ENCODE data around the gene ZDHHC11. TPM values are rescaled to one million over a fixed set of nuclear protein-coding genes. Genes with fewer than 3 reads are reported as not detected.
A peak's percentile ranks its signal among the peaks of the same experiment; 100 is the strongest.
"Not testable (repeated sequence)": the region's sequence is repeated elsewhere in the genome, so short reads cannot be mapped to it uniquely, and the experiment has no call there.

Gene ZDHHC11
- total RNA-seq, 1 donor from 2014 or later = 23.2 TPM

DNA sequence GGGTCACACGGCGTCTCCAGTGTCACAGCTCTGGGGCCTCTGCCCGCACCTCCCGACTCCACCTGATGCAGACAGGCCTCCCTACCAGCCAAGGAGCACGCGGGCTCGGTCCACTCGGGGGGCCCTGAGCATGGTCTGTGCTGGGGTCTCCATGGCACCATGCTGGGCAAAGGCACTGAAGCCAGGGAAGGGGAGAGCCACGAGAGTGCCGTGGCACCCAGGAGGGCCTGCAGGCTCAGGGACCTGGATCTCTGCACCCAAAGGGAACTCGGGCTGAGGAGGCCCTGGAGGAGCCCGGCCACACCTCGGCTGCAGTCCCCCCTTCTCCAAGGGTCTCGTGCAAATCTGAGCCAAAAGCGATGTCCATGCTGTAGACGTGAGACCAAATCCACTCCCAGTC lies 6.4 kb downstream of the ZDHHC11 start:
- DNase-seq (ENCODE audit: low spot score) = not testable (repeated sequence)

DNA sequence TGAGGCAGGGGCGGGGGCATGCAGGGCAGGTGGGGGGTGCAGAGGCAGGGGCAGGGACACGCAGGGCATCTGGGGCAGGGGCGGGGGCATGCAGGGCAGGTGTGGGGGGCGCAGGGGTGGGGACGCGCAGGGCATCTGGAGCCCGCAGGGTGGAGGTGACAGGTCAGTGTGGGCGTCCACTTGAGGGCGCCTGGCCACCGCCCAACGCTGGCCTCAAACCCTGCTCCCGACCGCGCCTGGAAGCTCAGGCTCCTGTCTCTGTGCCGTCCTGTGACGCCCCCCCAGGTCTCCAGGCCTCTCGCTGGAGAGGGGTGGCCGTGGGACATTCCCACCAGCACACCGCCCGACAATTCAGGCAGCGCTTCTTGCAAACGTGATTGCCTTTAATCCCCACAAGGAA lies 6.9 kb downstream of the ZDHHC11 start:
- not testable (repeated sequence) for DNase-seq (ENCODE audit: low spot score)

GRCh38 chr5:843371-843770 lies 7.4 kb downstream of the ZDHHC11 start:
- not testable (repeated sequence) for DNase-seq (ENCODE audit: low spot score)

DNA sequence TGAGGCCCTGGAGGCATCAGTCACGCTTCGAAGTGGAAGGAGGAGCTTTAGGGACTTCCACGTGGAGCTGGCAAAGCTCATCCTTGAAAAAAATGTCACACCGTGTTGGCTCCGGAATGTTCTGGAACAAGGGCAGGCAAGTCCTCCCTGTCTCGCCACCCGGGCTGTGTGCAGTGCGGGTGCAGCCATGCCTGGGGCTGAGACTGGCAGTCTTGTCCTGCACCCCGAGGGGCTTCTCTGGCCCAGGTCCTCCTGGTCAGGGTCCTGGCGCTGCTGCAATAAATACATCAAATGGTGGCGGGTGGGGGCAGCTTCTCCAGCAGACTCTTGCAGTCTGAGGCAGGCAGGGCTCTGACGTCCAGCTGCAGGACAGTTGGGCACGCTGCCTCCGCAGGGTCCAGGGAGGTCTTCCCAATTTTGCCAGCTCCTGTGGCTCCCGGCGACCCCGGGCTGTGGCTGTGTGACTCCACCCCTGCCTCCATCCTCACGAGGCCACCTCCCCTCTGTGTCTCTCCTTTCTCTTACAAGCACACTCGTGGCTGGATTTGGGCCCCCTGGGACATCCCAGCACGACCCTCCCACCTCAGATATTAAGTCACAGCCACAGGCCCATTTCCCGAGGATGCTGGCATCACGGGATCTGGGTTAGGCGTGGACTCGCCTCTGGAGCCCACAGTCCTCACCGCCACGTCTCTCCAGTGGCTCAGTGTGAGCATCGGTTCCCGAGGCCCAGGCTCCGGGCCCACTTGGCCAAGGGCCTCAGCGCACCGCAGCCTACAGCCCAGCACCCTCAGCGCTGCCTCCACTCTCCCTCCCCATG lies 8.2 kb downstream of the ZDHHC11 start:
- not testable (repeated sequence) for DNase-seq (ENCODE audit: low spot score)

DNA sequence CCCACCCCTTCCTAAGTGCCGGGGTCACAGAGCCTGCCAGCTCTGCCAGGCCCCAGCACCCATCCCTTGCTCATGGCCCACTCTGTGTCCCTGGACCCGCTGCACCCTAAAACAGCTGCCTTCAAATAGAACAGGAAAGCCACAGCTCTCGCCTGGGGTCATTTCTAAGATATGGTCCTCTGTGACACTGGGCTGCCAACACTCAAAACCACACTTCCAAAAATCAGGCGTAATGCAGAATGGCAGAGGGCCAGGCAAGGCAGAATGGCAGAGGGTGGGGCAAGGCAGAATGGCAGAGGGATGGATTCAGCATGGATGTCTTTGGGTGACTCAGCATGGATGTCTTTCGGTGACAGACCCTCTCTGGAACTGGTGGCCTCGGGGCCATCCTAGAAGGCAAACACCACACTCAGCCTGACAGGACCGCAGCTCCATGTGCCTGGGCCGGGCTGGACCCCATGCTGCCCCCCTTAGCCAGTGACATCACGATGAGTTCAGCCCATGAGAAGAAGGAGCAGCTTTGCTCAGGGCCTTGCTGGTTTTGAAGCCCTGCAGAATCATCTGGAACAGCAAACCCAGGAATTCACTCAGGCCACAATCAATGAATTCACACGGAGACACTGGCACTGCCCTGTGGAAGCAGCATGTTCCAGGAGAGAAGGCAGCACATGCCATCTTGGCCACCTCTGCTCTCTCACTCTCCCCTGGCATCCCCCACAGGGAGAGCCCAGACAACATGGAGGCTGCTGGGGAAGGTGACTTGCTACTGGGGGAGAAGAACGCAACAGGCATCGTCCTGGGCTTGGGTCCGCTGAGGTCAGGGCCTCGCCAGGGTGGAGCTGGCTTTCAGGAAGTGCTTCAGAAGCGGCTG lies 9.0 kb downstream of the ZDHHC11 start:
- not testable (repeated sequence) for DNase-seq (ENCODE audit: low spot score)

GRCh38 chr5:840974-841435 lies 9.8 kb downstream of the ZDHHC11 start:
- DNase-seq (ENCODE audit: low spot score) = not testable (repeated sequence)

DNA sequence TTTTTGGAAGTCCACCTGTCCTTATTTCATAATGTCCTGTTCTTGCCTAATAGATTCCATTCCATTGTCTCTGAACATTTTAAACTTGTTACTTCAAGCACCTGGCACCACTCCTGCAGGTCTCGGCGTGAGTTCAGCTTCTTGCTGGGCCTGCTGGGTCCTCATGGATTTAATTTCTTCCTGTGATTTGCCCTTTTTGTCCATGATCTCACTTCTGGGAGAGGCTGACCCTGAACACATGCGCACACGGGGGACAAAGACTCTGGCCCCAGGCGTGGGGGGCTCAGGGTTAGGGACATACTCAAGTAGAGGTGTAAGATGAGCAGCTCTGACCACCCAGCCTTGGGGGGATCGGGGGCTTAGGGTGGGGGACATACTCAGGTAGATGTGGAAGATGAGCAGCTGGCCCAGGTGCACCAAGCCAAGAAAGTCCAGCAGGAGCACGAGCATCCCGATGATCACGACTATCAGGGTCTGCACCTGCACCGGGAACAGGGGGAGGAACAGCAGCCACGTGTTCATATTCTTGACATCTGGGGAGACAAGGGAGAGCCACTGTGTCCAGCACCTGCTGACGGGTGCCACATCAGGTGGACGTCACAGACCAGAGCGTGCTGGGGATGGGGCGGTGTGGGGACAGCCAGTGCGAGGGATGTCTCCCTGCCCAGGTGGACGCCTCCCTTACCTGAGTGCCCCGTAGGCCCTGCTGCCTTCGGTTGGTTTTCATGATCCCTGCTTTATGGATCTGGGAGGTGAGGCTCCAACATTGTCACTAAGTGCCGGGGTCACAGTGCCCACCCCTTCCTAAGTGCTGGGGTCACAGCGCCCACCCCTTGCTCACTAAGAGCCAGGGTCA lies 10.4 kb downstream of the ZDHHC11 start:
- not testable (repeated sequence) for DNase-seq (ENCODE audit: low spot score)

DNA sequence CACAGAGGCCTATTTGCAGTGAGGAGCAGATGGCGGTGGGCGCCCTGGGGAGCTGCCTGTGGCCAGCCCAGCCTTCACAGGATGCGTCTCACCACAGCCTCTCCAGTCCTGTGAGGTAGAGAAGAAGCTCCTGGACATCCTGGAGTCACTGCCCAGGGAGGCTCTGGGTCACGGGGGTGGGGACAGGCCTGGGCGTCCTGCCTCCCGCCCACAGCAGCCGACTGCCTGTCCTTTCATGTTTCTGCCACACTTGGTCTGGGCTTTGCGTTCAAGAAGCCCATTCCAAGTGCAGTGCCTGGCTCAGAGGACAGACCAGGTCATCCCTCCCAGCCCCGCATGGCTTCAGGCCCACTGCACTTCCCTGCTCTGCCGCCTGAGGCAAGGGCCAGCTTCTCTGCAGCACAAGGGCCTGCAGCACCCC lies 12.3 kb downstream of the ZDHHC11 start:
- not testable (repeated sequence) for DNase-seq (ENCODE audit: low spot score)

DNA sequence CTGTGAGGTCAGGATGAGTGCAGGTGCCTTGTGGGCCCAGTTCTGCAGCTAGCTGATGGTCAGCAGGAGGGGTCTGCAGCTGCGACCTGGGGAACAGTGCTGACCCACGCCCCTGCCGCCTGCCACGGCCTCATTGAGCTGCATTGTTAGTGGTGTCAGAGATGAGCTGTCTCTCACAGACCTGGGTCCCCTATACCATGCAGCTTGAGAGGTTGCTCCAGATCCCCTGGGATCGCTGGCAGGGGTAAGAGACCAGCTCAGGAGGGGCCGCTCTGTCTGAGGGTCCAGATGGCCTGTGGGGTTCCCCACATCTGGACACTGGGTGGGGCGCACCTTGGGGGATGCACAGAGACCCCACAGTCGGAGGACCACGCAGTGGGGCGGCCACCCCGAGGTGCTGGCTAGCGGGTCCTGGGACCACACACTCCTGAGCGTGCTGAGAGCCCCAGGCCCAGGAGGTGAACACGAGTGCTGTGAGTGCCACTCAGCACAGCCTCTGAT lies 13.1 kb downstream of the ZDHHC11 start:
- DNase-seq (ENCODE audit: low spot score) = not testable (repeated sequence)

DNA sequence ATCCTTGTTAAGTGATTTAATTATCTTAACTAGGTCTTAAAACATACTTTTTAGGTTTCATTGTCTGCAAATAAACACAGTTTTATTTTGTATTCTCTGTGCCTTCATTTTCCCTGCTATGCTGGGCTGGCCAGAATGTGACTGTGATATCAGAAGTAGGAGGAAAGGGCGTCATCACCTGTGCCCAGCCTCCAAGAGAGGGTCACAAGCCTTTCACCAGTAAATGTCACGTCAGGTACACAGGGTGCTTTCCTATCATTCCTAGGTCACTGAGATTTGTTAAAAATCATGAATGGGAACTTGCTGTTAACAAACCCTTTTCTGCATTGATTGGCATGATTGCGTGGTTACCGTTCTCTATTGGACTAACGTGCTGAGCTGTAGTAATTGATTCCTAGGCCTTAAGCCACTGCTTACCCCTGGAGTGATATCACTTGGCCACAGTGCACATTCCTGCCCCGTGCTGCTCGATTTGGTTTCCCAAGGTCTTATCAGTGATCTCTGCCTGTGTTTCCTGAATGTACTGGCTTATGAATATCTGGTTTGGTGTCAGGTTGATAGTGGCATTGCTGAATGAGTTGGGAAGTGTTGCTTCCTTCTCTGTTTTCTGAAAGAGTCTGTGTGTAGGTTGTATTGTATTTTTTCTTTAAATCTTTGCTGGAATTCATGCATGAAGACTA lies 14.7 kb downstream of the ZDHHC11 start:
- DNase-seq (ENCODE audit: low spot score) = peak; percentile 44

DNA sequence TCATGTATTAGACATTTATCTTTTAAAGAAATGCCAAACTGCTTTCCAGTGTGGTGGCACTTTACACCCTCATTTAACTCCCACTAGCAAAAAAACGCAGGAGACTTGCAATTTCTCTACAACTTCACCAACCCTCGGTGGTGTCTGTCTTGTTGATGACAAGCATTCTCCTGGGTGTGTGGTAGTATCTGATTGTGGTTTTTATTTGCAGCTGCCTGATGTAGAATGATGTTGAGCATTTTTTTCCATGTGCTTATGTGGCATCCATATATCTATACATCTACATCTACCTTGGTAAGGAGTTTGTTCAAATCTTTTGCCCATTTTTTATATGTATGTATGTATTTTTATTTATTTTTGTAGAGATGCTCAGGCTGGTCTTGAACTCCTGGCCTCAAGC lies 16.8 kb downstream of the ZDHHC11 start:
- DNase-seq (ENCODE audit: low spot score) = peak; percentile 3

GRCh38 chr5:828194-828593 lies 22.6 kb downstream of the ZDHHC11 start:
- DNase-seq (ENCODE audit: low spot score) = not testable (repeated sequence)

DNA sequence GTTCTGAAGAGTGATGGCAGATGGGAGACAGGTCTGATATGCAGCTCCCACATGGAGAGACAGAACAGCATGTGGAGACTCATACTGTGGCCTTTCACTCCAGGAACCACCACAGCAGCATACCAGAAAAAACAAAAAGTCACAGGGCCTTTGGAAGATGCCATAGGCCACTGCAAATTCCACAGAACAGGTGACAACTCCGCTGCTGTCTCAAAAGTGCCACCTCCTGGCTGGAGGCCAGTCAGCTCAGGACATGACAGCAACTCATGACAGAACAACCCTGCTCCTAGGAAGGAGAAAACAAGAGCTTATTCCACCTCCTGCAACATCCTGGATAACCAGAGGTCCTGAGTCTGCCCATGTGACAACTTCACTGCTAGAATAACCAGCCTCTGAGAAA lies 25.2 kb downstream of the ZDHHC11 start:
- DNase-seq (ENCODE audit: low spot score) = not testable (repeated sequence)

GRCh38 chr5:821504-821903 lies 29.3 kb downstream of the ZDHHC11 start:
- no peak for DNase-seq (ENCODE audit: low spot score)

DNA sequence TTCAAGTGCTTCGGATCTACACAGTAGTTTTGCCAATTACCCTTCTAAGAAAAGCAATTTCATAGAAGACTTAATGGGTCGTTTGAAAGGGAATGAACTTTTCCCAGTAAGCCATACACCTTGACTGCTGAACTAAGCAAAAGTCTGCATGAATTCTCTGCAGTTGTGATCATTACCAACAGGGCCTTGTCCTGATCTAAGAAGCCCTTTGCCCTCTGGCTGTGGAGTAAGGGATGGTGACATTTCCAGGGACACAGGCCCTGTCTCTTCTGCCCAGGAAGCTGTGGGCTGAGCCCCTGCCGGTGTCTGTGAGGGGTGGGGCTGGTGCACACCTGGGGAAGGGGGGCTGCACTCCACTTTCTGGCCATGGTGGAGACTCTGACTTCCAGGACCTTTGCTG lies 30.5 kb downstream of the ZDHHC11 start:
- no peak for DNase-seq (ENCODE audit: low spot score)

- DNase-seq (ENCODE audit: low spot score) = no peak
Measured at GRCh38 chr5:819078-819477, 31.7 kb downstream of the ZDHHC11 start.

- no peak for DNase-seq (ENCODE audit: low spot score)
Measured at GRCh38 chr5:816176-816575, 34.6 kb downstream of the ZDHHC11 start.

GRCh38 chr5:815449-815848 lies 35.3 kb downstream of the ZDHHC11 start:
- DNase-seq (ENCODE audit: low spot score) = no peak

DNA sequence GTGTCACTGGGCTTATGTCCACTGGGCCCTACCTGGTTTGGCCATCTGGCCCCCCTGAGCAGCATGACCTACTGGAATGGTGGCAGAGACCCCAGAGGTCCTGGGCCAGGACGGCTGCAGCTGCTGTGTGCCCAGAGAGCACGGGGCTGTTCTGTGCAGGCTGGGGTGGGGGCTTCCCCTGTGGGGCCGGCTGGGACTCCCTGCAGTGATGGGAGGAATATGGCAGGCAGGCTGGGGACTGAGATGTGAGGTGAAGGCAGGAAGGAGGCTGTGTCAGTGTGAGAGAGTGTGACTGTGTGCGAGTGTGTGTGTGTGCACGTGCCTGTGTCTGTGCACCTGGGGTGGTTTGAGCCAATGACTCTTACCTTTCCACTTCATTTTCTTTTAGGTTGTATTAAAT lies 37.2 kb downstream of the ZDHHC11 start:
- not testable (repeated sequence) for DNase-seq (ENCODE audit: low spot score)

DNA sequence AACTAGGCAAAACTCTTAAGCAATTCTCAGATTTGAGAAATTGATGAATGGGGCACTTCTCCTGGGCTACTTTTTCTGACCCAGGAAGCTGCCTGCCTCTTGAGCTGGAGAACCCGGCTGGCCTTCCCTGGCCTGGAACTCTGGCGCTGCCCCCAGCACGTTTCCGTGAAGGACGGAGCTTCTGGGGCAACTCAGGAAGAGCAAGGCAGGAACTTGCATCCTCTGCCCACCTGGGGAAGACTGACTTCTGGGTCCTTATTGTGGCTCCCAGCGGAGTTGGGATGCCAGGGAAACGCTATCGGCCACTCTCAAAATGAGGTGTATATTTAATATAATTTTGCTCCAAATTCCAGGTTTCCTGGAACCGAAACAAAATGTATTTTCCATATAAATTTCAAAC lies 39.4 kb downstream of the ZDHHC11 start:
- not testable (repeated sequence) for DNase-seq (ENCODE audit: low spot score)
